PFSK-1 (cell line): ENCODE measurements around the gene ULK4.

Experiments
- FOXP2 ChIP-seq: optimal IDR thresholded peaks from 2 replicates; pipeline ENCODE3; 2011; ENCODE audit warnings: borderline replicate concordance, control low read depth, inconsistent platforms; ENCODE audit not compliant: insufficient read depth; ENCODE audit errors: extremely low read length, extremely low read depth
- POLR2AphosphoS5 ChIP-seq: IDR thresholded peaks from 2 replicates; pipeline ENCODE4 v1.6.1; 2012; ENCODE audit warnings: low read depth, mild to moderate bottlenecking, control low read depth, low read length, moderate library complexity
- SIN3A ChIP-seq: IDR thresholded peaks from 2 replicates; pipeline ENCODE4 v1.6.1; 2012; ENCODE audit warnings: mild to moderate bottlenecking, low read length, moderate library complexity, borderline replicate concordance; ENCODE audit not compliant: insufficient read depth
- TAF1 ChIP-seq: IDR thresholded peaks from 2 replicates; pipeline ENCODE4 v1.6.1; 2012; ENCODE audit warnings: low read length, control low read depth, borderline replicate concordance; ENCODE audit not compliant: insufficient read depth
- TF ChIP-seq, protein P1 (sequence below), 2 experiments: IDR thresholded peaks; 2 replicates each; pipeline versions ENCODE4 v1.6.1 to v1.8.0; 2011 to 2012; ENCODE audit warnings: low read depth in 2 of 2, low read length in 2 of 2, control low read depth in 1 of 2, inconsistent platforms in 1 of 2, mild to moderate bottlenecking in 1 of 2, moderate library complexity in 1 of 2; ENCODE audit not compliant: insufficient read depth in 1 of 2

Gene ULK4

DNA sequence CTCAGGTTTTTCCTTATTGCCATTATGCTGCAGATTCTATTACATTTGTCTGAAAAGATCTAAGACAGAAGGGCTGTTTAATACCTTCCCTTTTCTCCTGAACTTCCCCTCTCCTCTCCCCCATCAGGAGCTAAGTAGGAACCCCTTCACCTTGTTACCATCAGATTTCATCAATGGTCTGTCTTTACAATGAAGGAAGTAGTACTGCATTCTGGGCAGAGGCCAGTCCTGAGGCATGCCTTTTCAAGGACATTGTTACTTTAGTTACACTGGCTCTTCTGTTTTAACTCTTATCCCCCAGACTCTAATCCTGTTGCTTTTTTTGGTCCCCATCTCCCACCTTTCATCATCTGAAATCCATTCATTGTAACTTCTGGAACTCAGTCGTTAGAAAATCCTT, 754.5 kb downstream of the ULK4 start:
- TF ChIP-seq FOXP2 (no peak), SIN3A (no peak), TAF1 (no peak), POLR2AphosphoS5 (no peak)
- TF ChIP-seq, protein P1, sequence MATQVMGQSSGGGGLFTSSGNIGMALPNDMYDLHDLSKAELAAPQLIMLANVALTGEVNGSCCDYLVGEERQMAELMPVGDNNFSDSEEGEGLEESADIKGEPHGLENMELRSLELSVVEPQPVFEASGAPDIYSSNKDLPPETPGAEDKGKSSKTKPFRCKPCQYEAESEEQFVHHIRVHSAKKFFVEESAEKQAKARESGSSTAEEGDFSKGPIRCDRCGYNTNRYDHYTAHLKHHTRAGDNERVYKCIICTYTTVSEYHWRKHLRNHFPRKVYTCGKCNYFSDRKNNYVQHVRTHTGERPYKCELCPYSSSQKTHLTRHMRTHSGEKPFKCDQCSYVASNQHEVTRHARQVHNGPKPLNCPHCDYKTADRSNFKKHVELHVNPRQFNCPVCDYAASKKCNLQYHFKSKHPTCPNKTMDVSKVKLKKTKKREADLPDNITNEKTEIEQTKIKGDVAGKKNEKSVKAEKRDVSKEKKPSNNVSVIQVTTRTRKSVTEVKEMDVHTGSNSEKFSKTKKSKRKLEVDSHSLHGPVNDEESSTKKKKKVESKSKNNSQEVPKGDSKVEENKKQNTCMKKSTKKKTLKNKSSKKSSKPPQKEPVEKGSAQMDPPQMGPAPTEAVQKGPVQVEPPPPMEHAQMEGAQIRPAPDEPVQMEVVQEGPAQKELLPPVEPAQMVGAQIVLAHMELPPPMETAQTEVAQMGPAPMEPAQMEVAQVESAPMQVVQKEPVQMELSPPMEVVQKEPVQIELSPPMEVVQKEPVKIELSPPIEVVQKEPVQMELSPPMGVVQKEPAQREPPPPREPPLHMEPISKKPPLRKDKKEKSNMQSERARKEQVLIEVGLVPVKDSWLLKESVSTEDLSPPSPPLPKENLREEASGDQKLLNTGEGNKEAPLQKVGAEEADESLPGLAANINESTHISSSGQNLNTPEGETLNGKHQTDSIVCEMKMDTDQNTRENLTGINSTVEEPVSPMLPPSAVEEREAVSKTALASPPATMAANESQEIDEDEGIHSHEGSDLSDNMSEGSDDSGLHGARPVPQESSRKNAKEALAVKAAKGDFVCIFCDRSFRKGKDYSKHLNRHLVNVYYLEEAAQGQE (IDR thresholded peaks at IDR 0.05; ENCODE audit: insufficient read depth in 1 of 2, low read depth in 2 of 2, low read length in 2 of 2): no peak

DNA sequence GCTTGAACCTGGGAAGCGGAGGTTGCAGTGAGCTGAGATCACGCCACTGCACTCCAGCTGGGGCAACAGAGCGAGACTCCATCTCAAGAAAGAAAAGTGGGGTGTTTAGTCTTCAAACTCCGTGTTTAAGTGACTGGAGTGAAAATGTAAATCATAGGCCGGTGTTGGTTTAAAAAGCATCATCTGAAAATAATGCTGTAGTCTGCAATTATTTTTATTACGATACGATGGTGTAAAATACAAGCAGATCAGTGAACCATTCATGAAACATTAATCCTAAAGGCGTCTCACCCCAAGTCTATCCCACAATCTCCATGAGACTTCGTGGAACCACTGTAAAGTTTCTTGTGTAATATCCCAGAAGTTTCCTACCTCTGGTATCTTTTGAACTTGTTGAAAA, 756.3 kb downstream of the ULK4 start:
- TF ChIP-seq POLR2AphosphoS5 (no peak), TAF1 (no peak), SIN3A (no peak), FOXP2 (no peak)
- TF ChIP-seq, protein P1 (IDR thresholded peaks at IDR 0.05; ENCODE audit: insufficient read depth in 1 of 2, low read depth in 2 of 2, low read length in 2 of 2): no peak

DNA sequence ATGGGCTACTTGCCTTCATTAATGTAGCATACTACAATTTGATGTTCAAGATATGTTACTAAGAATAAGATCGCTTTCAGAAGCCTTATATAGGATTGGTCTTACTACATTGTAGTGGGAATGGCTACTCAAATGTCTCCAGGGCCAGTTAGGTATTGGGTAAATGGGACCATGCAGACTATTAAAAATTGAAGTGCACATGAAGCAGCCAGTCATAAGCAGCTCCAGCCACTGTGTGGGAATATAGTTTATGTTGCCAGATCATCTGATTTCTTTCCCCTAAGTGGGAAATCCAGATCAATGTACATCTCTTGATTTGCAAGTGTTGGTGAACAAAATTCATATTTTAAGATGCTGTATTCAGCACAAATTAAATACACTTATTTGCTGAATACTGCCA, 757.5 kb downstream of the ULK4 start:
- TF ChIP-seq, protein P1 (IDR thresholded peaks at IDR 0.05; ENCODE audit: insufficient read depth in 1 of 2, low read depth in 2 of 2, low read length in 2 of 2): no peak
- no peak for TF ChIP-seq SIN3A
- TF ChIP-seq POLR2AphosphoS5: no peak
- no peak for TF ChIP-seq FOXP2
- no peak for TF ChIP-seq TAF1

DNA sequence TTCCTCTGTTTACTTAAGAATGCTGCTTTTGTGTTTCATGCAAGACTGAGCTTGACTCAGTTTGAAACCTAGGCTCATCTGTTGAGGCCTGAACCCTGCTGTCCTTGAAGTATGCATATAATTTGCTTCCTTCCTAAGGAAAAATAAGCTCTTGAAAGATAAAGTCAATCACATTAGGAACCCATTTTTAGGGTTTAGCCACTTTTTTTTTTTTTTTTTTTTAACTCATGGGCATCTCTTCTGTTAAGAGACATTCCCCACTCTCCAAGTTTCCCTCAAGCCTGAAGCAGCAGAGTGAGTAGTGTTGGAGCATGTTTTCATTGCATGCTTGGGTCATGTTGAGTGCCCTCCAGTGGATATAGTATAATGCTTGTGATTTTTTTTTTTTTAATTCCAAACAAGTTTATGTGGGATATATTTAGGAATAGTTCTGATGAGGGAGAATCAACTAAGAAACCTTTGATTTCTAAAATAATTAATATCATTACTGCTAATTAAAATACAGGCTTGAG, 759.0 kb downstream of the ULK4 start:
- TF ChIP-seq POLR2AphosphoS5 (no peak), TAF1 (no peak), FOXP2 (no peak), SIN3A (no peak)
- TF ChIP-seq, protein P1 (IDR thresholded peaks at IDR 0.05; ENCODE audit: insufficient read depth in 1 of 2, low read depth in 2 of 2, low read length in 2 of 2): no peak

DNA sequence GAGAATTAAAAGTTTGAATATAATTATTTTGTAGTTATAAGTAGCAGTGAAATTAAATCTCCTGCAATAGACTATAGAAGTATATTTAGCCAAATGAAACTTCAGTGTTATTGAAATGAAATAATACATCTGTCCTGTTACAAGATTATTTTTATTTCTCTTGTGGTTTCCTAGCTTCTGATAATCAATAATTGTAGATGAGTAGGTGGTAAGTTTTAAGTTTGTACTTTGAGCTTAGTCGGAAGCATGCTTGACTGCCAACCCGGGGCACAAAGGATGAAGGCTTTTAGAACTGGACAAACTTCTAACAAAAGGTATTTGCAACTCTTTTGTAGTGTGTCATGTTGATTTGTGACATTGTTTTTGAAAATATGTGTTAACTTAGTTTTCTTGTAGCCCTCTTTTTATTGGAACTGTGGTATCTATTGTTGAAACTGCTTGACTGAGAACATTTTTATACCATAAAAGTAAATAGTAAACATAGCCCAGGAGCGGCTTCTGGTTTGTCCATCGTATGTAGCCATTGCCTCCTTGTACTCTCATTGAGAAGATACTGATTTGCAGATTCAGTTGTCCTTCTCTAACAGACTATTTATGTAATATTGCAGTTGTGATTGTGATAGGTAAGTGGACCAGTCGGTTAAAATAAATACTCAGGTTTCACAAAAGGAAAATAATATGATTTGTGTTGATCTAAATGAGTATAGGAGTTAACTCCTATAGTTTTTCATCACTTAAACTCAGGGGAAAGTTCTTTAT, 759.6 kb downstream of the ULK4 start:
- no peak for TF ChIP-seq SIN3A
- no peak for TF ChIP-seq FOXP2
- TF ChIP-seq POLR2AphosphoS5: no peak
- no peak for TF ChIP-seq TAF1
- TF ChIP-seq, protein P1 (IDR thresholded peaks at IDR 0.05; ENCODE audit: insufficient read depth in 1 of 2, low read depth in 2 of 2, low read length in 2 of 2): no peak
